ENCODE results near the gene OR1D5.

GRCh38 chr17:3049705-3050295 is 13.6 kb downstream of the OR1D5 start:
- no peak for TF ChIP-seq CTCF (IDR thresholded peaks at IDR 0.05; ENCODE audit: low read length)
- TF ChIP-seq EZH2 (optimal IDR thresholded peaks at IDR 0.05; ENCODE audit: low read depth, low read length): no peak

Data from MM.1S (cell line).